SK-N-SH (cell line): Measurements from ENCODE around the gene NTRK2.

Source experiments
- CHD2 ChIP-seq: fragments of 150-350 bp; IDR thresholded peaks from 2 replicates; pipeline ENCODE4 v1.6.1; 2018; ENCODE audit warnings: low read length; ENCODE audit not compliant: partially characterized antibody
- EP300 ChIP-seq, 2 experiments: IDR thresholded peaks; 2 replicates each; pipeline versions ENCODE4 v1.4.0 to v1.6.1; 2012; ENCODE audit warnings: borderline replicate concordance in 1 of 2, low read depth in 1 of 2, low read length in 1 of 2
- EZH2phosphoT487 ChIP-seq: fragments of 200-600 bp; sonication (generic); IDR thresholded peaks from 2 replicates; pipeline ENCODE4 v1.6.1; 2017; ENCODE audit warnings: low read depth, mixed run types, mild to moderate bottlenecking, antibody characterized with exemption, moderate library complexity, borderline replicate concordance
- MAX ChIP-seq: IDR thresholded peaks from 2 replicates; pipeline ENCODE4 v1.4.0; 2012; ENCODE audit warnings: low read depth
- POLR2AphosphoS5 ChIP-seq: IDR thresholded peaks from 2 replicates; pipeline ENCODE4 v1.6.1; 2012; ENCODE audit warnings: low read depth, low read length
- TCF12 ChIP-seq: IDR thresholded peaks from 2 replicates; pipeline ENCODE4 v1.4.0; 2012
- USF1 ChIP-seq: IDR thresholded peaks from 2 replicates; pipeline ENCODE4 v1.4.0; 2012; ENCODE audit warnings: low read depth, borderline replicate concordance
- YY1 ChIP-seq: IDR thresholded peaks from 2 replicates; pipeline ENCODE4 v1.4.0; 2012; ENCODE audit warnings: low read depth, mild to moderate bottlenecking
- TF ChIP-seq, protein P1 (sequence below): fragments of 200-600 bp; sonication (generic); IDR thresholded peaks from 2 replicates; pipeline ENCODE4 v1.6.1; 2017; ENCODE audit warnings: antibody characterized with exemption, mild to moderate bottlenecking, moderate library complexity

DNA sequence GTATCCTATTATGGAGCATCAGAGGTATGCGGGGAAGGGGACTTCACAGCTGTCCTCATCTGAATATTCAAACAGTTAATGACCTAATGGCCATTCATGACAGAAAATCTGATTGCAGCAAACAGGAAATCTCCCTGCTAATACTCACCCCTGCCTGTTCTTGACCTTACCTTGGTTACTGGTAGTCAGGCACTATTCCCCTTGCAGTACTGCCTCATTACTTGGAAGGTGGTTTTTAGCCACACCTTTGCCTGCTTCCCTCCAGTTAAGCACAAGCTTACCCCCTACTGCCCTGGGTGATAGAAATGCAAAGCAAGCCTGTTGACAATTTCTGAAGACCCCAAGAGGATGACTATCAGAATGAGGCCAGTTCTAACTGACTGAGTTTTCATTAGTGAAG lies 332.4 kb downstream of the NTRK2 start:
- TF ChIP-seq POLR2AphosphoS5 = no peak
- TF ChIP-seq TCF12 = no peak
- no peak for TF ChIP-seq USF1
- TF ChIP-seq, protein P1, sequence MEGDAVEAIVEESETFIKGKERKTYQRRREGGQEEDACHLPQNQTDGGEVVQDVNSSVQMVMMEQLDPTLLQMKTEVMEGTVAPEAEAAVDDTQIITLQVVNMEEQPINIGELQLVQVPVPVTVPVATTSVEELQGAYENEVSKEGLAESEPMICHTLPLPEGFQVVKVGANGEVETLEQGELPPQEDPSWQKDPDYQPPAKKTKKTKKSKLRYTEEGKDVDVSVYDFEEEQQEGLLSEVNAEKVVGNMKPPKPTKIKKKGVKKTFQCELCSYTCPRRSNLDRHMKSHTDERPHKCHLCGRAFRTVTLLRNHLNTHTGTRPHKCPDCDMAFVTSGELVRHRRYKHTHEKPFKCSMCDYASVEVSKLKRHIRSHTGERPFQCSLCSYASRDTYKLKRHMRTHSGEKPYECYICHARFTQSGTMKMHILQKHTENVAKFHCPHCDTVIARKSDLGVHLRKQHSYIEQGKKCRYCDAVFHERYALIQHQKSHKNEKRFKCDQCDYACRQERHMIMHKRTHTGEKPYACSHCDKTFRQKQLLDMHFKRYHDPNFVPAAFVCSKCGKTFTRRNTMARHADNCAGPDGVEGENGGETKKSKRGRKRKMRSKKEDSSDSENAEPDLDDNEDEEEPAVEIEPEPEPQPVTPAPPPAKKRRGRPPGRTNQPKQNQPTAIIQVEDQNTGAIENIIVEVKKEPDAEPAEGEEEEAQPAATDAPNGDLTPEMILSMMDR = no peak
- no peak for TF ChIP-seq YY1
- TF ChIP-seq EP300 (IDR thresholded peaks at IDR 0.05; ENCODE audit: borderline replicate concordance in 1 of 2, low read depth in 1 of 2, low read length in 1 of 2) = no peak
- TF ChIP-seq EZH2phosphoT487 = no peak
- no peak for TF ChIP-seq MAX
- no peak for TF ChIP-seq CHD2
